ENCODE results near the gene FGF19. TPM values are rescaled to one million over a fixed set of nuclear protein-coding genes. Genes with fewer than 3 reads are reported as not detected.
A peak's percentile ranks its signal among the peaks of the same experiment; 100 is the strongest.

The FGF19 gene
- total and polyA plus RNA-seq, 5 donors from 2014 or later: not detected

- peak overlapping the region; percentile 26 to 53 (median 28) for H3K27ac Mint-ChIP-seq
- no peaks in the 10 kb centered on the region for H3K9me3 Mint-ChIP-seq
- no peaks in the 10 kb centered on the region for H3K27me3 ChIP-seq (ENCODE audit: control insufficient read depth, insufficient read depth, low read length)
- H3K4me1 ChIP-seq (ENCODE audit: control insufficient read depth, insufficient read depth, low read length, poor library complexity, severe bottlenecking): peaks cover 27% of the 10 kb centered on the region
- peaks cover 25% of the 10 kb centered on the region for H3K36me3 Mint-ChIP-seq
- peak overlapping the region in 3 of 4 donors; percentile 11 to 85 (median 79) for H3K4me3 Mint-ChIP-seq
- H3K27ac ChIP-seq (ENCODE audit: insufficient read depth, low read length, poor library complexity, severe bottlenecking): no peak overlapping the region
- peaks cover 56% of the 10 kb centered on the region for H3K36me3 ChIP-seq (ENCODE audit: control insufficient read depth, insufficient read depth, low read length)
- peak; percentile 38 to 49 (median 44) for DNase-seq
- peaks cover 0 to 49% (median 24%) of the 10 kb centered on the region in 4 donors for H3K4me1 Mint-ChIP-seq
- no peaks in the 10 kb centered on the region for H3K9me3 ChIP-seq (ENCODE audit: control insufficient read depth in 2 of 2, low read length in 2 of 2)
- no peak for ATAC-seq (ENCODE audit: low read depth in 2 of 2)
- peaks cover 2% of the 10 kb centered on the region for H3K27me3 Mint-ChIP-seq
- no peak overlapping the region for H3K4me3 ChIP-seq (ENCODE audit: low read depth, low read length)
Observed at GRCh38 chr11:69670158-69670845, 33.5 kb downstream of the FGF19 start.

GRCh38 chr11:69669486-69669885 lies 34.3 kb downstream of the FGF19 start:
- Histone ChIP-seq H3K27ac (ENCODE audit: insufficient read depth, low read length, poor library complexity, severe bottlenecking) (no peak overlapping the region), H3K36me3 (ENCODE audit: control insufficient read depth, insufficient read depth, low read length) (peaks cover 62% of the 10 kb centered on the region), H3K27me3 (ENCODE audit: control insufficient read depth, insufficient read depth, low read length) (no peaks in the 10 kb centered on the region), H3K4me1 (ENCODE audit: control insufficient read depth, insufficient read depth, low read length, poor library complexity, severe bottlenecking) (peaks cover 23% of the 10 kb centered on the region), H3K4me3 (ENCODE audit: low read depth, low read length) (no peak overlapping the region), H3K9me3 (ENCODE audit: control insufficient read depth in 2 of 2, low read length in 2 of 2) (no peaks in the 10 kb centered on the region)
- ATAC-seq (ENCODE audit: low read depth in 2 of 2) (no peak), DNase-seq (no peak)
- peaks cover 31% of the 10 kb centered on the region for H3K36me3 Mint-ChIP-seq
- H3K27ac Mint-ChIP-seq: no peak overlapping the region
- H3K4me3 Mint-ChIP-seq: peak overlapping the region in 1 of 4 donors; percentile 54
- H3K9me3 Mint-ChIP-seq: no peaks in the 10 kb centered on the region
- peaks cover 0 to 43% (median 23%) of the 10 kb centered on the region in 4 donors for H3K4me1 Mint-ChIP-seq
- H3K27me3 Mint-ChIP-seq: no peaks in the 10 kb centered on the region

GRCh38 chr11:69667619-69668604 lies 35.9 kb downstream of the FGF19 start:
- no peak overlapping the region for H3K27ac ChIP-seq (ENCODE audit: insufficient read depth, low read length, poor library complexity, severe bottlenecking)
- no peaks in the 10 kb centered on the region for H3K9me3 ChIP-seq (ENCODE audit: control insufficient read depth in 2 of 2, low read length in 2 of 2)
- H3K36me3 ChIP-seq (ENCODE audit: control insufficient read depth, insufficient read depth, low read length): peaks cover 75% of the 10 kb centered on the region
- Mint-ChIP-seq H3K27ac (peak overlapping the region in 1 of 3 donors; percentile 20), H3K27me3 (no peaks in the 10 kb centered on the region), H3K4me1 (peaks cover 0 to 30% (median 17%) of the 10 kb centered on the region in 4 donors), H3K9me3 (no peaks in the 10 kb centered on the region), H3K4me3 (no peak overlapping the region), H3K36me3 (peaks cover 36% of the 10 kb centered on the region)
- ATAC-seq (ENCODE audit: low read depth in 2 of 2) (no peak), DNase-seq (no peak)
- H3K4me3 ChIP-seq (ENCODE audit: low read depth, low read length): no peak overlapping the region
- no peaks in the 10 kb centered on the region for H3K27me3 ChIP-seq (ENCODE audit: control insufficient read depth, insufficient read depth, low read length)
- peaks cover 8% of the 10 kb centered on the region for H3K4me1 ChIP-seq (ENCODE audit: control insufficient read depth, insufficient read depth, low read length, poor library complexity, severe bottlenecking)

GRCh38 chr11:69666752-69667536 lies 36.9 kb downstream of the FGF19 start:
- H3K36me3 ChIP-seq (ENCODE audit: control insufficient read depth, insufficient read depth, low read length): peaks cover 70% of the 10 kb centered on the region

GRCh38 chr11:69666261-69666660 lies 37.6 kb downstream of the FGF19 start:
- H3K27me3 ChIP-seq (ENCODE audit: control insufficient read depth, insufficient read depth, low read length): no peaks in the 10 kb centered on the region
- DNase-seq (no peak), ATAC-seq (ENCODE audit: low read depth in 2 of 2) (no peak)
- peaks cover 8% of the 10 kb centered on the region for H3K4me1 ChIP-seq (ENCODE audit: control insufficient read depth, insufficient read depth, low read length, poor library complexity, severe bottlenecking)
- Mint-ChIP-seq H3K36me3 (peaks cover 33% of the 10 kb centered on the region), H3K4me1 (peaks cover 0 to 18% (median 9%) of the 10 kb centered on the region in 4 donors), H3K9me3 (no peaks in the 10 kb centered on the region), H3K4me3 (no peak overlapping the region), H3K27ac (no peak overlapping the region), H3K27me3 (no peaks in the 10 kb centered on the region)
- no peak overlapping the region for H3K4me3 ChIP-seq (ENCODE audit: low read depth, low read length)
- peaks cover 64% of the 10 kb centered on the region for H3K36me3 ChIP-seq (ENCODE audit: control insufficient read depth, insufficient read depth, low read length)
- no peaks in the 10 kb centered on the region for H3K9me3 ChIP-seq (ENCODE audit: control insufficient read depth in 2 of 2, low read length in 2 of 2)
- no peak overlapping the region for H3K27ac ChIP-seq (ENCODE audit: insufficient read depth, low read length, poor library complexity, severe bottlenecking)

More at GRCh38 chr11:69666752-69667536, 36.9 kb downstream of the FGF19 start:
- H3K9me3 ChIP-seq (ENCODE audit: control insufficient read depth in 2 of 2, low read length in 2 of 2): no peaks in the 10 kb centered on the region
- Mint-ChIP-seq H3K27ac (peak overlapping the region in 1 of 3 donors; percentile 20), H3K9me3 (no peaks in the 10 kb centered on the region), H3K36me3 (peaks cover 36% of the 10 kb centered on the region), H3K4me3 (no peak overlapping the region), H3K4me1 (peaks cover 0 to 23% (median 12%) of the 10 kb centered on the region in 4 donors), H3K27me3 (no peaks in the 10 kb centered on the region)
- ATAC-seq (ENCODE audit: low read depth in 2 of 2) (no peak), DNase-seq (no peak)
- no peaks in the 10 kb centered on the region for H3K27me3 ChIP-seq (ENCODE audit: control insufficient read depth, insufficient read depth, low read length)
- peaks cover 8% of the 10 kb centered on the region for H3K4me1 ChIP-seq (ENCODE audit: control insufficient read depth, insufficient read depth, low read length, poor library complexity, severe bottlenecking)
- no peak overlapping the region for H3K27ac ChIP-seq (ENCODE audit: insufficient read depth, low read length, poor library complexity, severe bottlenecking)
- H3K4me3 ChIP-seq (ENCODE audit: low read depth, low read length): no peak overlapping the region

GRCh38 chr11:69665669-69666068 lies 38.2 kb downstream of the FGF19 start:
- H3K27ac Mint-ChIP-seq: no peak overlapping the region
- no peak overlapping the region for H3K4me3 Mint-ChIP-seq
- ATAC-seq (ENCODE audit: low read depth in 2 of 2) (no peak), DNase-seq (no peak)
- H3K9me3 Mint-ChIP-seq: no peaks in the 10 kb centered on the region
- Histone ChIP-seq H3K27ac (ENCODE audit: insufficient read depth, low read length, poor library complexity, severe bottlenecking) (no peak overlapping the region), H3K4me3 (ENCODE audit: low read depth, low read length) (no peak overlapping the region), H3K36me3 (ENCODE audit: control insufficient read depth, insufficient read depth, low read length) (peaks cover 62% of the 10 kb centered on the region), H3K27me3 (ENCODE audit: control insufficient read depth, insufficient read depth, low read length) (no peaks in the 10 kb centered on the region), H3K9me3 (ENCODE audit: control insufficient read depth in 2 of 2, low read length in 2 of 2) (no peaks in the 10 kb centered on the region), H3K4me1 (ENCODE audit: control insufficient read depth, insufficient read depth, low read length, poor library complexity, severe bottlenecking) (peaks cover 8% of the 10 kb centered on the region)
- H3K4me1 Mint-ChIP-seq: peaks cover 0 to 16% (median 8%) of the 10 kb centered on the region in 4 donors
- H3K27me3 Mint-ChIP-seq: no peaks in the 10 kb centered on the region
- H3K36me3 Mint-ChIP-seq: peaks cover 33% of the 10 kb centered on the region

- peaks cover 55% of the 10 kb centered on the region for H3K36me3 ChIP-seq (ENCODE audit: control insufficient read depth, insufficient read depth, low read length)
- H3K27ac Mint-ChIP-seq: peak overlapping the region in 2 of 3 donors; percentile 20 to 49
- H3K36me3 Mint-ChIP-seq: peaks cover 25% of the 10 kb centered on the region
Observed at GRCh38 chr11:69664901-69665300, 38.9 kb downstream of the FGF19 start.

More at GRCh38 chr11:69664901-69665300, 38.9 kb downstream of the FGF19 start:
- Mint-ChIP-seq H3K9me3 (no peaks in the 10 kb centered on the region), H3K27me3 (no peaks in the 10 kb centered on the region), H3K4me1 (peaks cover 0 to 9% (median 5%) of the 10 kb centered on the region in 4 donors), H3K4me3 (no peak overlapping the region)
- no peak overlapping the region for H3K27ac ChIP-seq (ENCODE audit: insufficient read depth, low read length, poor library complexity, severe bottlenecking)
- H3K4me3 ChIP-seq (ENCODE audit: low read depth, low read length): no peak overlapping the region
- H3K27me3 ChIP-seq (ENCODE audit: control insufficient read depth, insufficient read depth, low read length): no peaks in the 10 kb centered on the region
- ATAC-seq (ENCODE audit: low read depth in 2 of 2) (no peak), DNase-seq (no peak)
- no peaks in the 10 kb centered on the region for H3K4me1 ChIP-seq (ENCODE audit: control insufficient read depth, insufficient read depth, low read length, poor library complexity, severe bottlenecking)
- no peaks in the 10 kb centered on the region for H3K9me3 ChIP-seq (ENCODE audit: control insufficient read depth in 2 of 2, low read length in 2 of 2)

Measured in CD4-positive, CD25-positive, alpha-beta regulatory T cell (primary cell).